Ectodermal cell (in vitro differentiated cells): ENCODE results near the gene LHFPL4. TPM values are rescaled to one million over a fixed set of nuclear protein-coding genes. Genes with fewer than 3 reads are reported as not detected.
"Not testable (repeated sequence)": the region's sequence is repeated elsewhere in the genome, so short reads cannot be mapped to it uniquely, and the experiment has no call there.

Experiments used
- H3K27ac ChIP-seq: 2 replicates; pipeline ENCODE4 v1.7.0; 2013; ENCODE audit warnings: mild to moderate bottlenecking, low read depth, low read length; ENCODE audit not compliant: insufficient read depth, poor library complexity, severe bottlenecking
- H3K27me3 ChIP-seq: 2 replicates; pipeline ENCODE4 v1.7.0; 2013; ENCODE audit warnings: mild to moderate bottlenecking, low read length; ENCODE audit not compliant: insufficient read depth, control insufficient read depth, poor library complexity, severe bottlenecking
- H3K36me3 ChIP-seq: one replicate; pipeline ENCODE4 v1.7.0; 2013; ENCODE audit warnings: low read length; ENCODE audit not compliant: control insufficient read depth, insufficient read depth
- H3K4me1 ChIP-seq: one replicate; pipeline ENCODE4 v1.7.0; 2013; ENCODE audit warnings: low read length; ENCODE audit not compliant: control insufficient read depth, insufficient read depth
- H3K4me3 ChIP-seq: 2 replicates; pipeline ENCODE4 v1.7.0; 2013; ENCODE audit warnings: low read depth, low read length, control low read depth; ENCODE audit not compliant: insufficient read depth
- H3K9me3 ChIP-seq: 2 replicates; pipeline ENCODE4 v1.7.0; 2013; ENCODE audit warnings: mild to moderate bottlenecking, low read length, moderate library complexity; ENCODE audit not compliant: control insufficient read depth
- WGBS, 2 experiments: methylation state at CpG; one replicate each; pipeline ENCODE4 v1.1.7; 2013; ENCODE audit warnings: missing lambda C conversion rate in 2 of 2; 5-methylcytosine and 5-hydroxymethylcytosine counted together
- polyA plus RNA-seq, 4 experiments: library from polyadenylated mRNA; stranded (reverse); fragments of 50-300 nt; gene quantifications; one replicate each; pipeline ENCODE4 v1.2.3, GENCODE V29; 2013

The LHFPL4 gene
- 4.5 TPM for polyA plus RNA-seq (2013, experiment 1 of 4)
- 4.7 TPM for polyA plus RNA-seq (2013, experiment 2 of 4)
- polyA plus RNA-seq (2013, experiment 3 of 4) = 4.3 TPM
- polyA plus RNA-seq (2013, experiment 4 of 4) = 3.6 TPM

GRCh38 chr3:9553021-9553947 is at the start of gene LHFPL4:
LHFPL4 (minus strand) TSS chr3:9553822; CDS start chr3:9552679, 1,143 bp downstream.
- WGBS, 2 experiments = 1% methylated on average over 75 of the region's 75 CpGs
- Histone ChIP-seq H3K27me3 (peaks cover 41% of the 10 kb centered on the region), H3K36me3 (no peaks in the 10 kb centered on the region), H3K4me1 (peaks cover 6% of the 10 kb centered on the region), H3K9me3 (no peaks in the 10 kb centered on the region), H3K4me3 (peak within 1 kb of the TSS; percentile 38), H3K27ac (no peak within 1 kb of the TSS)

GRCh38 chr3:9602620-9603019 is 49.0 kb upstream of the LHFPL4 start:
- no peak overlapping the region for H3K27ac ChIP-seq
- no peaks in the 10 kb centered on the region for H3K4me1 ChIP-seq
- no peaks in the 10 kb centered on the region for H3K36me3 ChIP-seq
- 90 to 93% methylated on average over 4 of the region's 4 CpGs for WGBS, 2 experiments
- H3K27me3 ChIP-seq = peaks cover 13% of the 10 kb centered on the region
- H3K9me3 ChIP-seq = no peaks in the 10 kb centered on the region
- no peak overlapping the region for H3K4me3 ChIP-seq

- not testable (repeated sequence) for H3K4me1 ChIP-seq, H3K36me3 ChIP-seq, H3K4me3 ChIP-seq, H3K9me3 ChIP-seq, H3K27ac ChIP-seq
- H3K27me3 ChIP-seq = peaks cover 13% of the 10 kb centered on the region
- 83 to 84% methylated on average over 24 of the region's 24 CpGs for WGBS, 2 experiments
Measured at GRCh38 chr3:9601006-9601581, 47.5 kb upstream of the LHFPL4 start.

DNA sequence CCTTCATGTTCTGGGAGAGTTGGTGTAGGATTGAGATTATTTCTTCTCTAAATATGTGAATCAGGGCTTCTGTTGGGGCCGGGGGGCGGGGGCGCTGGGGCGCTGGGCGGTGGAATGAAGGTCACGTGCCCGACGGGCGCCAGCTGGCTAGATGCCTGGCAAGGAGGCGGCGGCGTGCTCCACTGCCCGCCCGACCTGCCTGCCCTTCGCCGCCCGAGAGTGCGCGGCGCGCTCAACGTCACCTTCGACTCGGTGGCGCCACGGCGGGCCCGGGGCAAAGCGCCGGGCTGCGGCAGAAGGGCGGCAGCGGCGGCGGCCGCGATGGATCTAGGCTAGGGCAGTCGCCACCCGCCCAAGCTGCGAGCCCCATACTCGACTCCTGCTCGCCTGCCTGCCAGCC is 47.0 kb upstream of the LHFPL4 start:
- H3K27ac ChIP-seq = no peak overlapping the region
- H3K27me3 ChIP-seq = peaks cover 13% of the 10 kb centered on the region
- H3K4me1 ChIP-seq = no peaks in the 10 kb centered on the region
- H3K36me3 ChIP-seq = no peaks in the 10 kb centered on the region
- WGBS, 2 experiments = 27 to 31% methylated on average over 42 of the region's 42 CpGs
- no peaks in the 10 kb centered on the region for H3K9me3 ChIP-seq
- no peak overlapping the region for H3K4me3 ChIP-seq

GRCh38 chr3:9598783-9599387 is 45.3 kb upstream of the LHFPL4 start:
- no peak overlapping the region for H3K4me3 ChIP-seq
- H3K4me1 ChIP-seq = no peaks in the 10 kb centered on the region
- peaks cover 13% of the 10 kb centered on the region for H3K27me3 ChIP-seq
- no peak overlapping the region for H3K27ac ChIP-seq
- H3K9me3 ChIP-seq = no peaks in the 10 kb centered on the region
- 93 to 95% methylated on average over 5 to 7 of the region's 7 CpGs for WGBS, 2 experiments
- no peaks in the 10 kb centered on the region for H3K36me3 ChIP-seq

DNA sequence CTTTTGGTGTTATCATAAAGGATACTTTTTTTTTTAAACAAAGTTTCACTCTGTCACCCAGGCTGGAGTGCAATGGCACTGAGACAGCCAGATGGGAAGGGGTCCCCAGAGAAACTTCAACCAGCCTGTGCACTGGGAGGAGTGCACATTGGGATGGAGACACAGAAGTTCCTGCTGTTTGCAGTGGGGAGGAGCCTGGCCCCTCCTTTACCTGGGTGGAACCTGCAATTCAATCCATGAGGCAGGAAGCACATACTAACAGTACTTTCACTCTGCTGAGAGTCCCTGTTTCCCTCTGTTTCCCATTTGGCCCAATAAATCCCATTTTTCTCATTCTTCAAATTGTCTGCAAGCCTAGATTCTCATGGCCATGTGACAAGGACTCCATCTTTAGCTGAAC is 42.3 kb upstream of the LHFPL4 start:
- Histone ChIP-seq H3K4me1 (no peaks in the 10 kb centered on the region), H3K27ac (no peak overlapping the region), H3K9me3 (no peaks in the 10 kb centered on the region), H3K36me3 (no peaks in the 10 kb centered on the region), H3K4me3 (no peak overlapping the region), H3K27me3 (peaks cover 8% of the 10 kb centered on the region)

GRCh38 chr3:9591781-9592180 is 38.2 kb upstream of the LHFPL4 start:
- WGBS, 2 experiments = 95% methylated on average over 23 of the region's 28 CpGs
- H3K36me3 ChIP-seq, H3K27me3 ChIP-seq, H3K4me1 ChIP-seq, H3K4me3 ChIP-seq, H3K27ac ChIP-seq, H3K9me3 ChIP-seq: not testable (repeated sequence)

DNA sequence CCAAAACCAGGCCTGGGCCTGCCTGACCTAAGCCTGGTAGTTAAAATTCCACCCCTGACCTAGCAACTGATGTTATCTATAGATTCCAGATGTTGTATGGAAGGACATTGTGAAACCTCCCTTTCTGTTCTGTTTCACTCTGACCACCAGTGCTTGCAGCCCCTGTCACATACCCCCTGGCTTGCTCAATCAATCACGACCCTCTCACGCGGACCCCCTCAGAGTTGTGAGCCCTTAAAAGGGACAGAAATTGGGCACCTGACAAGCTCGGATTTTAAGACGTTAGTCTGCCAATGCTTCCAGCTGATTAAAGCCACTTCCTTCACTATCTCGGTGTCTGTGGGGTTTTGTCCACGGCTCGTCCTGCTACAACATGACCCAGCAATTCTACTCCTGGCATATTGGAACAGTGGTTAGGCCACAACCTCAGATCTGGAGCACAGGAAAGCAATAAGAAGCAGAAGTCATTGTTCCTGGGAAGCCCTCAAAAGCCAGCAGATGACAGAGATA is 36.7 kb upstream of the LHFPL4 start:
- 91 to 93% methylated on average over 8 of the region's 8 CpGs for WGBS, 2 experiments
- no peaks in the 10 kb centered on the region for H3K36me3 ChIP-seq
- H3K27me3 ChIP-seq = no peaks in the 10 kb centered on the region
- H3K4me3 ChIP-seq = no peak overlapping the region
- no peaks in the 10 kb centered on the region for H3K9me3 ChIP-seq
- H3K4me1 ChIP-seq = no peaks in the 10 kb centered on the region
- H3K27ac ChIP-seq = no peak overlapping the region

DNA sequence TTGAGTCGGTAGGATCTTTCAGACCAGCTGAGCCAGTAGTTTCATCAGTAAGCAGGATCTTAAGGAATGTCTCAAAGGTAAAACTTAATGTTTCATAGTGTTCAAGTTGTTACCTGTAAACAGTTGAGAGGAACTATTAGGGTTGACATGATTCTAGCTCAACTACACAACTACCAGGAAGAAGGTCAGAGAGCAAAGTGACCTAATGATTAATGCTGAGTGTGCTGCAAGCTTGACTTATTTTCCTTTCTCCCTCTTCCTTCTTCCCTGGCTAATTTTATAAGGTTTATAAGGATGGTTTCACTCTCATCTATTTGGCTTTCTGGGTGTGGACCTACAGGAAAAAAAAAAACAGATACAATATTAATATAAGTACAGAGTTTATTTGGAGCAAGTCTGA is 30.2 kb upstream of the LHFPL4 start:
- Histone ChIP-seq H3K36me3 (no peaks in the 10 kb centered on the region), H3K9me3 (no peaks in the 10 kb centered on the region), H3K27ac (no peak overlapping the region), H3K4me3 (no peak overlapping the region), H3K27me3 (no peaks in the 10 kb centered on the region), H3K4me1 (no peaks in the 10 kb centered on the region)
- 96 to 100% methylated on average over 1 of the region's 1 CpG for WGBS, 2 experiments

GRCh38 chr3:9583371-9583770 is 29.7 kb upstream of the LHFPL4 start:
- H3K27ac ChIP-seq = no peak overlapping the region
- H3K4me1 ChIP-seq = no peaks in the 10 kb centered on the region
- H3K9me3 ChIP-seq = no peaks in the 10 kb centered on the region
- 95% methylated on average over 3 of the region's 3 CpGs for WGBS, 2 experiments
- no peaks in the 10 kb centered on the region for H3K27me3 ChIP-seq
- H3K4me3 ChIP-seq = no peak overlapping the region
- H3K36me3 ChIP-seq = no peaks in the 10 kb centered on the region
